ENCODE data around the gene HIKESHI.
A peak's percentile ranks its signal among the peaks of the same experiment; 100 is the strongest.
"Not testable (repeated sequence)": the region's sequence is repeated elsewhere in the genome, so short reads cannot be mapped to it uniquely, and the experiment has no call there.

The HIKESHI gene

GRCh38 chr11:86302092-86302793, at the start of gene HIKESHI:
TSS of gene HIKESHI (plus strand) at chr11:86302240. CDS start at chr11:86302449, 209 bp downstream.
- DNase-seq (ENCODE audit: low read depth), result peak; percentile 84

- DNase-seq (ENCODE audit: low read depth), result no peak
Observed at GRCh38 chr11:86255896-86256295, 46.1 kb upstream of the HIKESHI start.

- no peak for DNase-seq (ENCODE audit: low read depth)
Observed at GRCh38 chr11:86256608-86257007, 45.4 kb upstream of the HIKESHI start.

- no peak for DNase-seq (ENCODE audit: low read depth)
Observed at GRCh38 chr11:86257446-86257845, 44.6 kb upstream of the HIKESHI start.

- DNase-seq (ENCODE audit: low read depth), result no peak
Observed at GRCh38 chr11:86259730-86260129, 42.3 kb upstream of the HIKESHI start.

- DNase-seq (ENCODE audit: low read depth), result no peak
Observed at GRCh38 chr11:86261328-86261727, 40.7 kb upstream of the HIKESHI start.

GRCh38 chr11:86262387-86262786, 39.7 kb upstream of the HIKESHI start:
- DNase-seq (ENCODE audit: low read depth), result no peak

GRCh38 chr11:86264649-86265048, 37.4 kb upstream of the HIKESHI start:
- no peak for DNase-seq (ENCODE audit: low read depth)

GRCh38 chr11:86265194-86265593, 36.8 kb upstream of the HIKESHI start:
- DNase-seq (ENCODE audit: low read depth), result no peak

GRCh38 chr11:86269645-86270044, 32.4 kb upstream of the HIKESHI start:
- no peak for DNase-seq (ENCODE audit: low read depth)

- DNase-seq (ENCODE audit: low read depth), result no peak
Observed at GRCh38 chr11:86274503-86274902, 27.5 kb upstream of the HIKESHI start.

- DNase-seq (ENCODE audit: low read depth), result no peak
Observed at GRCh38 chr11:86274999-86275398, 27.0 kb upstream of the HIKESHI start.

- no peak for DNase-seq (ENCODE audit: low read depth)
Observed at GRCh38 chr11:86275493-86276370, 26.3 kb upstream of the HIKESHI start.

- DNase-seq (ENCODE audit: low read depth), result no peak
Observed at GRCh38 chr11:86277741-86278140, 24.3 kb upstream of the HIKESHI start.

GRCh38 chr11:86278226-86278625, 23.8 kb upstream of the HIKESHI start:
- DNase-seq (ENCODE audit: low read depth), result no peak

GRCh38 chr11:86279747-86280146, 22.3 kb upstream of the HIKESHI start:
- DNase-seq (ENCODE audit: low read depth), result no peak

GRCh38 chr11:86287468-86287796, 14.6 kb upstream of the HIKESHI start:
- no peak for DNase-seq (ENCODE audit: low read depth)

- no peak for DNase-seq (ENCODE audit: low read depth)
Observed at GRCh38 chr11:86288776-86289507, 13.1 kb upstream of the HIKESHI start.

GRCh38 chr11:86289508-86290280, 12.3 kb upstream of the HIKESHI start:
- DNase-seq (ENCODE audit: low read depth), result not testable (repeated sequence)

GRCh38 chr11:86291466-86292262, 10.4 kb upstream of the HIKESHI start:
- DNase-seq (ENCODE audit: low read depth), result peak; percentile 30
